Measurements from ENCODE around the gene HMX1.

Gene HMX1

GRCh38 chr4:8871417-8872401 lies at the start of gene HMX1:
Gene HMX1 (minus strand): TSS chr4:8871839. CDS start chr4:8871614, 225 bp downstream.
- no peak for DNase-seq

GRCh38 chr4:8920969-8921368 lies 49.3 kb upstream of the HMX1 start:
- no peak for DNase-seq

DNA sequence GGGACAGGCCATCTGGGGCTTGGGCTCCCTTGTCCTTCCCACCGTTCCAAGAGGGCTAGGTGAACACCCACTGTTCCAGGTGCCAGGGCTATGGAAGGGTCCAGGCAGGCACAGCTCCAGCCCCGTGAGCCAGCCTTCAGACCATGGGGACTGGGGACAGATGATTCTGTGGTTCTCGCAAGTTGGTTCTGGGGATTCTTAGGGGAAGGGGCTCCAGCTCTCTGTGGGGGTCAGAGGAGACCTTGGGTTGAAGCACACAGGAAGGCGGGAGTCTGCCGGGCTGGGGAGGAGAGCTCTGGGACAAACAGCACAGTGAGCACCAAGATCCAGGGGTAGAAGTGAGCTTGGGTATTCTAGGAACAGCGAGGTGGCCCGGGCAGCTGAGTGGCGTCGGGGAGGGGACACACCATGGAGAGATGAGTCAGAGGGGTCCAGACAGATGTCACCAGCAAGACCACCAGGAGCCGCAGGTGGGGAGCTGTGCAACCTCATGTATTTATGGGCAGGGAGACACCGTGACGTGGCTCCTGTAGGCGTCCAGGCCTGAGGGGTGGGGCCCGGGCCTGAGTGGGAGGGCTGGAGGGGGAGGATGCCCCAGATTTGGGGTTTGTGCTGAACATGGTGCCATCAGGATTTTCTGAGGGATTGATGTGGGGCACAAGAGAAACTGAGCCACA lies 48.8 kb upstream of the HMX1 start:
- DNase-seq: no peak

- DNase-seq: no peak
Observed at GRCh38 chr4:8919651-8920288, 48.1 kb upstream of the HMX1 start.

GRCh38 chr4:8917868-8918783 lies 46.5 kb upstream of the HMX1 start:
- DNase-seq: peak; percentile 76

DNA sequence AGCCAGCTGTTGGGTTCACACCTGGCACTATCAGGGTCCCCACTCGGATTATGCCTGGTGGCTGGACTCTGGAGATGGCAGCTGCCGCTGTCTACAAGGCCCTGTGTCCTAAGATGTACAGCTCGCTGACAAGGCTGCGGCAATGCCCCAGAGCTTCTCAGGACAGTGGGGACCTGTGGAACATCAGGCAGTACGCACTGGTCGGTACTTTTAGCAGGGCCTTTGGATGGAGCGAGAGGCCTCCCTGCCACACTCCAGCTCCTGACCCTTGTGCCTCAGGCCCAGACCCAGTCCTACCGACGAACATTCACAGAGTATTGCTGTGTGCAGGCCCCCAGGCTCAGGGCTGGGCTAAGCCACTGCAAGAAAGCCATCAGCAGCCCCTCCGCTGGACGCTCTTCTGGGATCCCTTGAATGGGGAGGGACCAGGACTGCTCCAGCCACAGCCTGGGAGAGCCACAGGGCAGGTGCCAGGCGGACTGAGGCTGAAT lies 45.7 kb upstream of the HMX1 start:
- DNase-seq: no peak

DNA sequence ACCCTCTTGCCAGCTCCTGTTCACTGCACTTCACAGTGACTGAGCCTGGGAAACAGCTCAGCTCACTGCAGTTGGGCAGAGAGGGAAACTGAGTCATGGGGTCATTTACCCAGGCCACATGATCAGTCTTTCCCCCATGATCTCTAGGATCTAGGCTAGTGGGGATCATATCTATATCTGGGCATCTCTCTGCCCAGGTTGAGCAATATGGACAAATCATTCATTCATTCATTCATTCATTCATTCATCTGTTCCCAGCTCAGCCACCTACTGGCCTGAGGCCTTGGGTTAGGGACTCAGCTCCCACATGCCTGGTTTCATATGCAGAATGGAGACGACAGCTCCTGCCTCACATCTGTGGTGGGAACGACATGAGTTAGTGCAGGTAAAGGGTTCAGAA lies 45.3 kb upstream of the HMX1 start:
- DNase-seq: no peak

DNA sequence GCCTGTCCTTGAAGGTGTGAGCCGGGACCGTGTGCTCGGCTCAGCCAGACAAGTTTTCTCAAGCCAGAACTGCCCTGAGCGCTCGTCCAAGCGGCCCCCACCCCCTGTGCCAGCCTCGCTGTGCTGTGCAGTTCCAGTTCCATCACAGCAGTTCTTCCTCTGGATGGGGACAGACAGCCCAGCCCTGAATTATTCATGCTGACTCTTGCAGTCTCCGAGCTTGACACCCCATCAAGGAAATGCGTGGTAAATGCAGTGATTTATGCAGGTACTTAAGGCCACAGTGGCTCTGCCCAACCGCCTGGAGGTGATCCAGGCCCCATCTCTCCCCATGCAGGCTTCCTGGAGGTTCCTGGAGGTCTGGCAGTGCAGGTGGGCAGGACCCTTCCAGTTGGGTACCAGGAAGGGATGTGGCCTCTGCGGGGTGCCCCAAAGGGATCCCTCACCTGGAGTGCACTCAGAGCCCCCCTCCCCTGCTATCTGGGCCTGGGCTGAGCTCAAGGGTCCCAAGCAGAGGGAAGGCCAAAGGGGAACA lies 44.8 kb upstream of the HMX1 start:
- DNase-seq: no peak

DNA sequence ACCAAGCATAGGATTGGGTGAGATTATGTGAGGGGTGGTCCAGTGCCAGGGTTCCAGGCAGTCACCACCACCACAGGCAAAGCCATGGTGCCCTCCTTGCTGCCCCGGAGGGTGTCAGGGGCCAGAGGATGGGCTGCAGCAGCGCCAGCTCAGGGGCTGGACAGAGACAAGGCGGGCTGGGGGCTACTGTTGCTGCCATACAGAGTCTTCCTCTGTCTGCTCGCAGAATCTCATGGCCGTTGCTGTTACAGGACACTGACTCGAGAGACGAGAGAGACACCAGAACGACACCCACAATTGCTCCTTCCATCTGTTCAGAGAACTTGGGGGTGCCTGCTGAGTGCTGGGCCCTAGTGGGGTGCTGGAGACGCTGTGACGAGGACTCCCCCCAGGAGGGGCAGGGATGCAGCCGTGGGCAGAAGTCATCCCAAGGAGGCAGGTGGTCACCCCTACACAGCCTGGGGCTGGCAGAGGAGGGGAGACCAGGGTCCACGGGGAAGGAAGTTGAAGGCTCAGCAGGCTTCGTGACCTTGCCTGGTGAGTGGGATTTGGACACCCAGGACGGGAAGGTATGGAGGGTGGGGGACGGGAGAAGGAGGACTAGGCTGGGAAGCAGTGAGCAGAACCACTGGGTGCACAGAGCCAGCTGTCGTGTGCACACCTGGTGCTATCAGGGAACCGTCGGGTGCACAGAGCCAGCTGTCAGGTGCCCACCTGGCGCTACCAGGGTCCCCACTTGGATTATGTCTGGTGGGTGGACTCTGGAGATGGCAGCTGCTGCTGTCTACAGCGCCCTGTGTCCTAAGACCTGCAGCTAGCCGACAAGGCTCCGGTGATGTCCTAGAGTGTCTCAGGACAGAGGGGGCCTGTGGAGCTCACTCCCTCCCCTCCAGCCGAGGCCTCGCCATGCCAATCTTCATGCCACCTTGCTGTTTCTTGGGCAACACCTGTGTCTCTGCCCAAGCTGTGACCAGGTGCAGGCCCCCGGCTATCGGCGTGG lies 43.9 kb upstream of the HMX1 start:
- no peak for DNase-seq

DNA sequence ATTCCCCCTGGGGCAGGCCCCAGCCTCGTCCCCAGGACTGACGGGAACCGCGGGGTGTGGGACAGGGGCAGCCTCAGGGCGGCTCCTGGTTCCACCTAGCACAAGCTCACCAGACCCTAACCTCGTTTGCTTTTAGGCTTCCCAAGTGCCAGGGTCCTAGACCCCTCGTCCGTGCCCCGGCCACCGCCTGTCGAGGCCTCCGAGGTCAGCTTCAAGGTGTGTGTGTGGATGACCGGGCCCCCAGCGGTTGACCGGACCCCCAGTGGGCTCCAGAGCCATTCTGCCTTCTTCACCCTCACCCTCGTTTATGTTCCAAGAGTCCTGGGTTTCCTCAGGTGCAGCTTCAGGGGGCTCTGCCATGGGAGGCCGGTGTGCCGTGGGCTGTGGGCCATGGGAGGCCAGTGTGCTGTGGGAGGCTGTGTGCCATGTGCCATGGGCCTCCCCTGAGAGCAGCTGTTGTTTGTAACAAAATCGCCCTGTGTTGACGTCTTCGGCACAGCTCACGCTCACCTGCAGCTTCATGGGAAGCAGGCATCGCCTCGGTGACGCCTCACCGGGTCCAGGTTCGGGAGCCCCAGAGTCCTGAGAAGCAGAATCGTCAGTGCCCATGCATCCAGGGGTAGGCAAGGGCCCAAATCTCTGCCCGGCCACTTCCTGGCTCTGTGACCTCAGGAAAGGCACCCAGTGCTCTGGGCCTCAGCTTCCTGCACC lies 43.0 kb upstream of the HMX1 start:
- DNase-seq: no peak

GRCh38 chr4:8913858-8914460 lies 42.3 kb upstream of the HMX1 start:
- no peak for DNase-seq

DNA sequence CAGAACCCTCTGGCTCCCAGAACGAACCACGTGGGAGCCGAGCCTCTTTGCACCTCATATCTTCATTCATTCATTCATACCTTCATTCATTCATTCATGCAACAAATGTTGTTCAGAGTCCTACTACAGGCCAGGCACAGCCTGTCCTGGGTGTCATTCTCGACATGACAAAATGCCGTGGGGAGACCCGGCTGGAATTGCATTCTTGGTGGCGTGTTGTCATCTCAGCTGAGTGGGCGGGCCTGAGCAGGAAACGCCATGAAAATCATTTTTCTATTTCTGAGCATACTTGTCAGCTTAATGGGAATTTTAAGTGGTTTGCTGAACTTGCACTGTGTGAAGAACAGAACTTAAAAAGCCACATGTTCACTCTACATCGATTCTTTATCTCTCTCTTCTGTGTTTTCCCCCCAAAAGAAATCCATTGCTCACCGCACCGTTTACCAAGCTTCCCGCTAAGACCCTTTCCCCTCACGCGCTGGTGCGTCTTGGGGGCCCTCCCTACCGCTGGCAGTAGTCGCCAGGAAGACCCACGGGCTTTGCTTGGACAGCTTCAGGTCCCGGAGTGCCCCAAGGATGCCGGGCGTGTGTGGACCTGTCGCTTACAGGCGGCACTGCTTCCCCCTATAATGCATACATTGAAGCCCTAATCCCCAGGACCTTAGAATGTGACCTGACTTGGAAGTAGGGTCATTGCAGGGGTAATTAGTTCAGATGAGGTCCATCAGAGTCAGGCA lies 41.6 kb upstream of the HMX1 start:
- DNase-seq: no peak

DNA sequence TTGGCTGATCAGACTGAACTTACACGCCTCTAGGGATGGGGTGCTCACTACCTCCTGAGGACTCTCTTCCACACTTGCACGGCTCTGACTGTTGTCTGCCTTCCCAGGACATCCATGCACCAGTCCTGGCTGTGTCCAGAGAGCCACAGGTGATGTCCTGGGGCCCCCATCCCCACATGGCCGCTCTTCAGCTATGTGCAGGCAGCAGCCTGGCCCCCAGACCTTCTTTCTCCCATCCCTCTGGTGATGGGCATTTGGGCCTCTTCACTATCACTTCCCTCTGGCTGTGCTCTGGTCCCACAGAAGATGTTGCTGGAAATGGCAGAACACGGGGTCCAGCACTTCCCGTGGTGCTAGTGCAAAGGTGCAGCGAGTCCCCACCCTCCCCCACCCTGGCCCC lies 40.9 kb upstream of the HMX1 start:
- no peak for DNase-seq

DNA sequence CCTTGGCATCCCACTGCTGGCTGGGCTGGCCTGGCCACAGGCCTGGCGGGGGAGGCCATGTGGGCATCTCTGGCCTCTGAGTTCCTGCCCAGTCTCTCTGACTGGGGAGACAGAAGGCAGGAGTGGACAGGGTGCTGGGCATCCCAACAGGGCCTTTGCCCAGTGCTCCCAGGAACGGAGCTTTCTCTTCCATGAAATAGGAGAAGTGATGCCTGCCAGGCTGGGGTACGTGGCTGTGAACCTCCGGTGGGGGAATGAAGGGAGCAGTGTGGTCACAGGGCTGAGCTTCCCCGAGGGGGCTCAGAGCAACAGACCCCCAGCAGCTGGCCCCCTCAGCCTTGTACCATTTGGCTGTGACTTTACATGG lies 40.4 kb upstream of the HMX1 start:
- no peak for DNase-seq

GRCh38 chr4:8911316-8912088 lies 39.9 kb upstream of the HMX1 start:
- DNase-seq: no peak

DNA sequence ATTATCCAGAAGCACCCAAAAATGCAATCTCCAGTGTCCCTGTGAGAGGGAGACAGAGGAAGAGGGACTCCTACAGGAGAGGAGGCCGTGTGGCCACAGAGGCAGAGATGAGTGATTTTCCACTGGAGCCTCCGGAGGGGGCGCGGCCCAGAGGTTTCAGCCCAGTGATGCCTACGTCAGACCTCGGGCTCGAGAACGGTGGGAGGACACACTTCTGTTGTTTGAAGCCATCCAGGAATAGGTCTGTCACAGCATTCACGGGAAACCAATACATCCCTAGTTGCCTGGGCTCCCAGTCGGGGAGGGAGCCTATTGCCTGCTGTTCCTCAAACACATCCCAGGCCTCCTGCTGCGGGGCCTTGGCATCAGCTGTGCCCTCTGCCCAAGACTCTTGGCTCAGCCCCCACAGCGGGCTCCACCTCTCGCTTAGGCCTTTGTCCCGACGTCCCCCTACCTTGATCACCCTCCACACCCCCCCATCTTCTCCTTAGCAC lies 39.2 kb upstream of the HMX1 start:
- no peak for DNase-seq

DNA sequence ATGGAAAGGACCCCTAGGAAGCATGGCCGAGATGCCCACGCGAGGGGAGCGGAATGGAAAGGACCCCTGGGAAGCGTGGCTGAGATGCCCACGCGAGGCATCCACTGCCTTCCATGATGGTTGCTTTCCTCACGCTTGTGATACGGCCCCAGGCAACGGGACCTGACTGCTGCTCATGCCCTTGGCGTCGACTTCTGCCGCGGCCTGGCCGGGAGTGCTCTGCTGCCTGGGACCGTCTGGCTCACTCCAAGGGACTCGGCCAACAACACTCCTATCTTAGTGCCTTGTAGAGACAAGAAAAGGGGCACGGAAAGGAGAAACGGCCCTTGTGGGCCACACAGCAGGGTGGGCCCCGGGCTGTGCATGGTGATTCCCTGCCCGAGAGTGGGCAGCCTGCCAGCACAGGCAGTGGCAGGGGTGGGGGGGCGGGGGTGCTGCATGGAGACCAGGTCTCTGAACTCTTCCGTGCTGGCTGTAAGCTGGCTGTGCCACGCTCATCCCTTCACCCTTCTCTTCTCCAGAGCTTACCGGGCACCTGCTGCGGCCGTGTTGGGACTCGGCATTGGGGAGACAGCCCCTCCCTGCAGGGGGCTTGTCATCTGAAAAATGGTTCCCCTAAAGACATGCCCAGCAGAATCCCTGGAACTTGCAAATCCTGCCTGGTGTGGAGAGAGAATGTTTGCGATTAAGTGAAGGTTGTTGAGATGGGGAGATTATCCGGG lies 38.6 kb upstream of the HMX1 start:
- DNase-seq: no peak

All from T1000 (cell line).